IMR-90 (cell line): ENCODE measurements around the gene NELFCD. TPM values are rescaled to one million over a fixed set of nuclear protein-coding genes. Genes with fewer than 3 reads are reported as not detected.

Source experiments
- ATAC-seq: fragments of 200-7000 bp; cut with Tn5 transposase; 2 replicates; pipeline ENCODE4 v1.9.1; 2020; ENCODE audit warnings: low read depth, mild to moderate bottlenecking, moderate library complexity
- Bru-seq: library from RNA; stranded (reverse); fragments of 400-500 nt; gene quantifications from one replicate; lab custom pipeline; 2021; lab: Mats Ljungman, UMichigan
- BruChase-seq, 2 experiments: library from RNA; stranded (reverse); fragments of 400-500 nt; gene quantifications; one replicate each; lab custom pipeline; 2021; lab: Mats Ljungman, UMichigan
- BruUV-seq: library from RNA; stranded (reverse); fragments of 400-500 nt; replicated peaks from 2 replicates; lab custom pipeline; 2021; lab: Mats Ljungman, UMichigan
- CTCF ChIA-PET: fragments of 300-600 bp; formaldehyde crosslinking; extraction: SDS; loops from one replicate; lab custom pipeline; 2021; ENCODE audit warnings: antibody characterized with exemption; lab: Yijun Ruan, JAX
- POLR2A ChIA-PET: fragments of 300-600 bp; sonication (Branson Sonifier 250); formaldehyde crosslinking; loops from one replicate; lab custom pipeline; 2022; ENCODE audit warnings: antibody characterized with exemption; ENCODE audit not compliant: unreplicated experiment; lab: Charles Lee
- DNase-seq: peaks from one replicate; pipeline ENCODE4 v3.0.0; 2013
- H2AFZ ChIP-seq: replicated peaks from 2 replicates; pipeline ENCODE3; 2013; ENCODE audit warnings: low read length, mild to moderate bottlenecking; ENCODE audit not compliant: poor library complexity
- H2AK5ac ChIP-seq: 2 replicates; pipeline ENCODE4 v1.6.1; 2013; ENCODE audit warnings: low read depth, low read length, inconsistent platforms
- H2AK9ac ChIP-seq: replicated peaks from 2 replicates; pipeline ENCODE3; 2013; ENCODE audit warnings: mild to moderate bottlenecking, low read depth, low read length, moderate library complexity; ENCODE audit not compliant: poor library complexity
- H2BK120ac ChIP-seq: 2 replicates; pipeline ENCODE4 v1.6.1; 2013; ENCODE audit warnings: low read depth, low read length, inconsistent platforms
- H2BK15ac ChIP-seq: 3 replicates; pipeline ENCODE4 v1.6.1; 2013; ENCODE audit warnings: low read depth, low read length, inconsistent platforms
- H2BK20ac ChIP-seq: 2 replicates; pipeline ENCODE4 v1.6.1; 2013; ENCODE audit warnings: low read depth, mild to moderate bottlenecking, inconsistent platforms, low read length, moderate library complexity
- H2BK5ac ChIP-seq: 2 replicates; pipeline ENCODE4 v1.6.1; 2013; ENCODE audit warnings: mild to moderate bottlenecking, low read depth, low read length, inconsistent platforms; ENCODE audit not compliant: poor library complexity, severe bottlenecking
- H3K14ac ChIP-seq: replicated peaks from 2 replicates; pipeline ENCODE4 v1.6.1; 2013; ENCODE audit warnings: low read depth, low read length, inconsistent platforms
- H3K18ac ChIP-seq: 2 replicates; pipeline ENCODE4 v1.6.1; 2013; ENCODE audit warnings: low read depth, low read length, control low read depth
- H3K23ac ChIP-seq: 2 replicates; pipeline ENCODE4 v1.6.1; 2013; ENCODE audit warnings: low read depth, low read length, inconsistent platforms
- H3K27ac ChIP-seq: 2 replicates; pipeline ENCODE4 v1.5.1; 2013; ENCODE audit warnings: mild to moderate bottlenecking, control low read depth, low read length; ENCODE audit not compliant: insufficient read depth
- H3K27me3 ChIP-seq: 2 replicates; pipeline ENCODE4 v1.6.1; 2013; ENCODE audit warnings: low read length; ENCODE audit not compliant: control insufficient read depth, insufficient read depth
- H3K36me3 ChIP-seq: 2 replicates; pipeline ENCODE4 v1.6.1; 2013; ENCODE audit warnings: low read length, mixed read lengths; ENCODE audit not compliant: control insufficient read depth, insufficient read depth
- H3K4ac ChIP-seq: 2 replicates; pipeline ENCODE4 v1.6.1; 2013; ENCODE audit warnings: low read depth, low read length, inconsistent platforms
- H3K4me1 ChIP-seq: 2 replicates; pipeline ENCODE4 v1.6.1; 2013; ENCODE audit warnings: low read length, mixed read lengths; ENCODE audit not compliant: control insufficient read depth, insufficient read depth
- H3K4me2 ChIP-seq: 2 replicates; pipeline ENCODE4 v1.6.1; 2013; ENCODE audit warnings: low read depth, mild to moderate bottlenecking, control low read depth, low read length, moderate library complexity
- H3K4me3 ChIP-seq: 2 replicates; pipeline ENCODE4 v1.5.1; 2013; ENCODE audit warnings: low read depth, mild to moderate bottlenecking, control low read depth, low read length, moderate library complexity; ENCODE audit not compliant: insufficient read depth
- H3K56ac ChIP-seq: 2 replicates; pipeline ENCODE4 v1.6.1; 2013; ENCODE audit warnings: low read length, inconsistent platforms; ENCODE audit not compliant: insufficient read depth; ENCODE audit errors: extremely low read depth
- H3K79me1 ChIP-seq, 2 experiments: 2 replicates each; pipeline ENCODE4 v1.6.1; 2013; ENCODE audit warnings: low read length in 2 of 2, inconsistent platforms in 1 of 2, low read depth in 1 of 2
- H3K9ac ChIP-seq: 2 replicates; pipeline ENCODE4 v1.6.1; 2013; ENCODE audit warnings: low read depth, low read length, control low read depth
- H3K9me1 ChIP-seq: 2 replicates; pipeline ENCODE4 v1.6.1; 2013; ENCODE audit warnings: low read length, inconsistent platforms; ENCODE audit not compliant: insufficient read depth
- H3K9me3 ChIP-seq: 2 replicates; pipeline ENCODE4 v1.6.1; 2013; ENCODE audit warnings: low read length; ENCODE audit not compliant: control insufficient read depth, insufficient read depth
- H4K20me1 ChIP-seq: 2 replicates; pipeline ENCODE4 v1.6.1; 2013; ENCODE audit warnings: low read length, inconsistent platforms; ENCODE audit not compliant: insufficient read depth
- H4K5ac ChIP-seq: 2 replicates; pipeline ENCODE4 v1.6.1; 2013; ENCODE audit warnings: mild to moderate bottlenecking, low read depth, low read length, control low read depth
- H4K8ac ChIP-seq, 2 experiments: 2 replicates each; pipeline ENCODE4 v1.6.1; 2013; ENCODE audit warnings: low read depth in 2 of 2, low read length in 2 of 2, control low read depth in 1 of 2, inconsistent platforms in 1 of 2
- H4K91ac ChIP-seq: 2 replicates; pipeline ENCODE4 v1.6.1; 2013; ENCODE audit warnings: low read depth, low read length, inconsistent platforms; ENCODE audit not compliant: insufficient read depth
- BHLHE40 ChIP-seq: fragments of 150-350 bp; IDR thresholded peaks from 2 replicates; pipeline ENCODE4 v1.6.1; 2016; ENCODE audit warnings: mild to moderate bottlenecking, low read depth, low read length
- CEBPB ChIP-seq: IDR thresholded peaks from 2 replicates; pipeline ENCODE4 v1.6.1; 2012; ENCODE audit warnings: low read depth, low read length, improper control_type of control experiment
- FOS ChIP-seq: fragments of 150-350 bp; IDR thresholded peaks from 2 replicates; pipeline ENCODE4 v1.6.1; 2016; ENCODE audit warnings: low read depth, low read length
- MXI1 ChIP-seq: IDR thresholded peaks from 2 replicates; pipeline ENCODE4 v1.6.1; 2012; ENCODE audit warnings: low read depth, mild to moderate bottlenecking, low read length, moderate library complexity, borderline replicate concordance
- NFE2L2 ChIP-seq: fragments of 150-350 bp; IDR thresholded peaks from 2 replicates; pipeline ENCODE4 v1.6.1; 2016; ENCODE audit warnings: low read depth, mild to moderate bottlenecking, low read length
- RAD21 ChIP-seq: IDR thresholded peaks from 2 replicates; pipeline ENCODE4 v1.6.1; 2012; ENCODE audit warnings: low read length, improper control_type of control experiment
- RCOR1 ChIP-seq: IDR thresholded peaks from 2 replicates; pipeline ENCODE4 v1.6.1; 2012; ENCODE audit warnings: mild to moderate bottlenecking, low read length, improper control_type of control experiment; ENCODE audit not compliant: insufficient replicate concordance
- RFX5 ChIP-seq: IDR thresholded peaks from 2 replicates; pipeline ENCODE4 v1.8.0; 2012; ENCODE audit warnings: low read depth, mild to moderate bottlenecking, low read length, moderate library complexity
- SMC3 ChIP-seq: fragments of 150-350 bp; IDR thresholded peaks from 2 replicates; pipeline ENCODE4 v1.6.1; 2016; ENCODE audit warnings: low read depth, mild to moderate bottlenecking, antibody characterized with exemption, low read length, moderate library complexity
- WGBS, 2 experiments: methylation state at CpG; one replicate each; pipeline versions ENCODE4 v1.1.5 to v1.1.7; 2013; ENCODE audit warnings: missing lambda C conversion rate in 2 of 2; ENCODE audit not compliant: insufficient read length in 1 of 2; ENCODE audit errors: extremely low coverage in 2 of 2; 5-methylcytosine and 5-hydroxymethylcytosine counted together
- dilution Hi-C: fragments of 300-500 bp; cut with HindIII; formaldehyde crosslinking; loops from one replicate; pipeline ENCODE4 v1.14.3; 2018; ENCODE audit warnings: low sequenced_read_pairs; ENCODE audit not compliant: unreplicated experiment
- in situ Hi-C: fragments of 300-500 bp; cut with MboI; formaldehyde crosslinking; loops from 3 replicates; pipeline ENCODE4 v1.14.3; 2019; ENCODE audit warnings: low sequenced_read_pairs, inconsistent platforms, mixed read lengths
- intact Hi-C: fragments of 100-400 bp; cut with micrococcal nuclease; formaldehyde crosslinking; loops from 2 replicates; pipeline ENCODE4 v1.10.0; 2022
- long read RNA-seq: library from polyadenylated mRNA; unstranded; transcript quantifications from one replicate; pipeline ENCODE4 v2.0.0, GENCODE V29; 2021; ENCODE audit not compliant: unreplicated experiment
- polyA plus RNA-seq, 3 experiments: library from polyadenylated mRNA; depleted of rRNA; stranded (reverse); fragments of >200 nt; gene quantifications; 2 replicates each; pipeline ENCODE4 v1.2.3, GENCODE V29; 2012; ENCODE audit warnings: low replicate concordance in 1 of 3
- total RNA-seq: library from RNA; depleted of rRNA; stranded (reverse); fragments of >200 nt; gene quantifications from 2 replicates; pipeline ENCODE4 v1.2.3, GENCODE V29; 2012; rRNA removed
- TF ChIP-seq, protein P1 (sequence below): conservative IDR thresholded peaks from 2 replicates; pipeline ENCODE4 v1.5.1; 2012; ENCODE audit warnings: mild to moderate bottlenecking, low read depth, low read length, improper control_type of control experiment

Gene NELFCD, protein sequence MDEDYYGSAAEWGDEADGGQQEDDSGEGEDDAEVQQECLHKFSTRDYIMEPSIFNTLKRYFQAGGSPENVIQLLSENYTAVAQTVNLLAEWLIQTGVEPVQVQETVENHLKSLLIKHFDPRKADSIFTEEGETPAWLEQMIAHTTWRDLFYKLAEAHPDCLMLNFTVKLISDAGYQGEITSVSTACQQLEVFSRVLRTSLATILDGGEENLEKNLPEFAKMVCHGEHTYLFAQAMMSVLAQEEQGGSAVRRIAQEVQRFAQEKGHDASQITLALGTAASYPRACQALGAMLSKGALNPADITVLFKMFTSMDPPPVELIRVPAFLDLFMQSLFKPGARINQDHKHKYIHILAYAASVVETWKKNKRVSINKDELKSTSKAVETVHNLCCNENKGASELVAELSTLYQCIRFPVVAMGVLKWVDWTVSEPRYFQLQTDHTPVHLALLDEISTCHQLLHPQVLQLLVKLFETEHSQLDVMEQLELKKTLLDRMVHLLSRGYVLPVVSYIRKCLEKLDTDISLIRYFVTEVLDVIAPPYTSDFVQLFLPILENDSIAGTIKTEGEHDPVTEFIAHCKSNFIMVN
- total RNA-seq (82.2 and 94.1 TPM in 2 replicates), polyA plus RNA-seq (2012; rRNA removed) (85.7 and 88.9 TPM in 2 replicates), Bru-seq, nascent RNA (percentile 77 among the genes with signal in this experiment), BruChase-seq, experiment 1, labeled RNA remaining after a 6-hour chase (percentile 83 among the genes with signal in this experiment), BruChase-seq, experiment 2, labeled RNA remaining after a 2-hour chase (percentile 75 among the genes with signal in this experiment)
- 41.7 and 69.9 TPM in 2 replicates for polyA plus RNA-seq (2012; cell fraction: cytosol; rRNA removed)
- 137 and 278 TPM in 2 replicates for polyA plus RNA-seq (2012; cell fraction: nucleus; rRNA removed; ENCODE audit: low replicate concordance)
- long read RNA-seq, transcript NELFCD-213 (15 exons, 2,305 nt): major isoform, 61 of 100 reads
- long read RNA-seq, partial matches to known transcripts: 10 of 100 reads
- long read RNA-seq, other reads (novel, unspliced or antisense): 29 of 100 reads

DNA sequence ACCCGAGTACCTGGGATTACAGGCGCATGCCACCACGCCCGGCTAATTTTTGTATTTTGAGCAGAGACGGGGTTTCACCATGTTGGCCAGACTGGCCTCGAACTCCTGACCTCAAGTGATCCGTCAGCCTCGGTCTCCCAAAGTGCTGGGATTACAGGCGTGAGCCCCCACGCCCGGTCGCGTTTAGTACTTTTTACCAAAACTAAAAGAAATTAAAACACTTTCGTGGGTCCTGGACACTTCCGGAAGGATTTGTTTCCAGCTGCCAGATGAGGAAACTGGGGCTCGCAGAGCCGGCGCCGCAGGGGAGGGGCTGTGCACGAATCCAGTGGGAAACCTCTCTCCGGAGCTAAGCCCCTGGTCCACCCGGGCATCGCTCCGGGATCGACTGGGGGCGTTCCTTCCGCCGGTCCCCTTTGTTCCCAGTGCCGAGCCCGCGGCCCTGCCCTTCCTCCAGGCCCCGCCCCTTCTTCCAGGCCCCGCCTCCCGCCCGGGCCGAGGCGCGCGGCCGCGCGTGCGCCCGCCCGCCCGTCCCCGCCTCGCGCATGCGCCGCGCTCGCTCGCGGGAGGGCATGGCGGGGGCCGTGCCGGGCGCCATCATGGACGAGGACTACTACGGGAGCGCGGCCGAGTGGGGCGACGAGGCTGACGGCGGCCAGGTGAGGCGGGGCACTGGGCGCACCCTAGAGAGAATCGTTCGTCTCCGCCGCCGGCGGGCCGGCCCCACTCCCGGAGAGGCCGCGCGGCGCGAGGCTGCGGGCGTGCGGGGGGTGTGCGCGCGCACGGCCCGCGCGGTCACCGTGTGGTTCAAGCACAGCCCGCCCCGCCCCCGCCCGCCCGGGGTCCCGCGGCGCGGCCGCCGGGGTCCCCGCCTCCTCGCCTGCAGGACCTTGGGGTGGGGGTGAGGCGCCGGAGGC is at the start of gene NELFCD:
Gene NELFCD, plus strand, starts transcription at position 546 of the 917 bp plus-strand sequence. Its CDS starts 54 bp downstream, at position 600.
- in situ Hi-C loops: loop anchor here (5.0 kb wide), 1 partner anchor 74 kb away; no protein-coding TSS in a partner anchor
- Histone ChIP-seq H2AFZ (peak within 1 kb of the TSS; percentile 97), H2AK9ac (peak within 1 kb of the TSS; percentile 99), H3K36me3 (no peaks in the 10 kb centered on the region), H2AK5ac (peak within 1 kb of the TSS; percentile 88), H3K4ac (peak within 1 kb of the TSS; percentile 94), H3K27ac (peak within 1 kb of the TSS; percentile 83), H3K79me1 (peaks cover 20 to 43% of the 10 kb centered on the region in 2 experiments; a peak in 3 of 4 replicates), H2BK120ac (peak within 1 kb of the TSS; percentile 80), H2BK5ac (peak within 1 kb of the TSS; percentile 94), H3K9me3 (peaks cover 4% of the 10 kb centered on the region), H3K56ac (peak within 1 kb of the TSS; percentile 54), H3K4me1 (peaks cover 3% of the 10 kb centered on the region; the same call in 1 of the 2 replicates), H4K5ac (peak within 1 kb of the TSS; percentile 92), H3K18ac (peak within 1 kb of the TSS; percentile 60; the same call in 1 of the 2 replicates), H3K4me2 (peak within 1 kb of the TSS; percentile 100), H3K4me3 (peak within 1 kb of the TSS; percentile 90), H4K91ac (peak within 1 kb of the TSS; percentile 83), H4K20me1 (peaks cover 19% of the 10 kb centered on the region), H2BK15ac (peak within 1 kb of the TSS; percentile 58; the same call in 1 of the 3 replicates), H3K14ac (peak within 1 kb of the TSS; percentile 98), H3K23ac (peak within 1 kb of the TSS; percentile 97), H4K8ac (peak within 1 kb of the TSS; percentile 97 to 99), H3K27me3 (peaks cover 3% of the 10 kb centered on the region), H3K9me1 (peaks cover 20% of the 10 kb centered on the region), H2BK20ac (no peak within 1 kb of the TSS), H3K9ac (peak within 1 kb of the TSS; percentile 98)
- DNase-seq (peak; percentile 73), ATAC-seq (peak; percentile 96)
- WGBS, 2 experiments: 15% methylated on average over 23 of the region's 109 CpGs; no CpG with 5 or more reads in 1 of the 2 experiments
- ChIA-PET POLR2A (no interaction called here), CTCF (interaction anchor here (0.8 to 1.3 kb wide), 2 partner anchors 11 to 16 kb away, joined by 3 to 4 read pairs; no protein-coding TSS in a partner anchor)
- no TSS peak for BruUV-seq
- intact Hi-C loops: loop anchor here (1.0 to 5.0 kb wide), 2 partner anchors 74 to 87 kb away; no protein-coding TSS in a partner anchor
- dilution Hi-C loops: no loop called here
- TF ChIP-seq NFE2L2 (no peak), SMC3 (no peak), MXI1 (peak; percentile 77; the same call in 1 of the 2 replicates), RCOR1 (peak; percentile 18), CEBPB (no peak), RFX5 (no peak), RAD21 (no peak), FOS (no peak), BHLHE40 (no peak)
- TF ChIP-seq, protein P1, sequence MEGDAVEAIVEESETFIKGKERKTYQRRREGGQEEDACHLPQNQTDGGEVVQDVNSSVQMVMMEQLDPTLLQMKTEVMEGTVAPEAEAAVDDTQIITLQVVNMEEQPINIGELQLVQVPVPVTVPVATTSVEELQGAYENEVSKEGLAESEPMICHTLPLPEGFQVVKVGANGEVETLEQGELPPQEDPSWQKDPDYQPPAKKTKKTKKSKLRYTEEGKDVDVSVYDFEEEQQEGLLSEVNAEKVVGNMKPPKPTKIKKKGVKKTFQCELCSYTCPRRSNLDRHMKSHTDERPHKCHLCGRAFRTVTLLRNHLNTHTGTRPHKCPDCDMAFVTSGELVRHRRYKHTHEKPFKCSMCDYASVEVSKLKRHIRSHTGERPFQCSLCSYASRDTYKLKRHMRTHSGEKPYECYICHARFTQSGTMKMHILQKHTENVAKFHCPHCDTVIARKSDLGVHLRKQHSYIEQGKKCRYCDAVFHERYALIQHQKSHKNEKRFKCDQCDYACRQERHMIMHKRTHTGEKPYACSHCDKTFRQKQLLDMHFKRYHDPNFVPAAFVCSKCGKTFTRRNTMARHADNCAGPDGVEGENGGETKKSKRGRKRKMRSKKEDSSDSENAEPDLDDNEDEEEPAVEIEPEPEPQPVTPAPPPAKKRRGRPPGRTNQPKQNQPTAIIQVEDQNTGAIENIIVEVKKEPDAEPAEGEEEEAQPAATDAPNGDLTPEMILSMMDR: no peak
